Activated gamma-delta T cell (primary cell): ENCODE results near the gene AGBL5.

Source experiments
- DNase-seq: peaks from one replicate; lab custom pipeline; 2025; lab: John Stamatoyannopoulos, UW
- total RNA-seq, 2 donors: gene quantifications; one replicate each; lab custom pipeline; 2026; lab: John Stamatoyannopoulos, UW

AGBL5 gene
- 17.7 to 23.1 reads per million in 2 donors for total RNA-seq

GRCh38 chr2:27050996-27051901 lies at the start of gene AGBL5:
AGBL5 (plus strand) TSS chr2:27051668; CDS start chr2:27052959, 1,291 bp downstream.
- peak; percentile 81 for DNase-seq

GRCh38 chr2:27001950-27002349 lies 49.5 kb upstream of the AGBL5 start:
- DNase-seq: no peak

- DNase-seq: no peak
These were observed 48.5 kb upstream of the AGBL5 start for GRCh38 chr2:27003007-27003406.

- DNase-seq: no peak
These were observed 47.6 kb upstream of the AGBL5 start for GRCh38 chr2:27003857-27004256.

GRCh38 chr2:27006602-27007415 lies 44.7 kb upstream of the AGBL5 start:
- DNase-seq: no peak

- DNase-seq: no peak
These were observed 43.8 kb upstream of the AGBL5 start for GRCh38 chr2:27007416-27008374.

GRCh38 chr2:27008678-27009077 lies 42.8 kb upstream of the AGBL5 start:
- no peak for DNase-seq

- DNase-seq: no peak
These were observed 42.4 kb upstream of the AGBL5 start for GRCh38 chr2:27009083-27009482.

GRCh38 chr2:27009716-27010115 lies 41.8 kb upstream of the AGBL5 start:
- no peak for DNase-seq

GRCh38 chr2:27010139-27010538 lies 41.3 kb upstream of the AGBL5 start:
- no peak for DNase-seq

GRCh38 chr2:27013738-27014137 lies 37.7 kb upstream of the AGBL5 start:
- DNase-seq: no peak

GRCh38 chr2:27014771-27015433 lies 36.6 kb upstream of the AGBL5 start:
- DNase-seq: no peak

GRCh38 chr2:27016801-27017325 lies 34.6 kb upstream of the AGBL5 start:
- no peak for DNase-seq

- no peak for DNase-seq
These were observed 33.3 kb upstream of the AGBL5 start for GRCh38 chr2:27018142-27018541.

GRCh38 chr2:27019459-27019858 lies 32.0 kb upstream of the AGBL5 start:
- no peak for DNase-seq

GRCh38 chr2:27019931-27020855 lies 31.3 kb upstream of the AGBL5 start:
- no peak for DNase-seq

GRCh38 chr2:27021253-27022049 lies 30.0 kb upstream of the AGBL5 start:
- DNase-seq: no peak

- no peak for DNase-seq
These were observed 27.7 kb upstream of the AGBL5 start for GRCh38 chr2:27023740-27024139.

GRCh38 chr2:27024188-27024587 lies 27.3 kb upstream of the AGBL5 start:
- no peak for DNase-seq
